Fibroblast of lung (primary cell): ENCODE results near the gene NBPF1. TPM values are rescaled to one million over a fixed set of nuclear protein-coding genes. Genes with fewer than 3 reads are reported as not detected.
A peak's percentile ranks its signal among the peaks of the same experiment; 100 is the strongest.
"Not testable (repeated sequence)": the region's sequence is repeated elsewhere in the genome, so short reads cannot be mapped to it uniquely, and the experiment has no call there.

Experiments used
- DNase-seq, 2 donors: peaks; one replicate each; pipeline versions ENCODE4 v3.0.0 to v3.0.0-alpha.2; 2010; ENCODE audit warnings: low read depth in 2 of 2
- H2AFZ ChIP-seq: 2 replicates; pipeline ENCODE4 v1.5.1; 2012; ENCODE audit warnings: low read length, control low read depth, inconsistent platforms
- H3K27ac ChIP-seq: 2 replicates; pipeline ENCODE4 v1.5.1; 2011; ENCODE audit warnings: low read length, control low read depth; ENCODE audit not compliant: insufficient read depth
- H3K27me3 ChIP-seq: 2 replicates; pipeline ENCODE4 v1.5.1; 2011; ENCODE audit warnings: mild to moderate bottlenecking, low read length; ENCODE audit not compliant: control insufficient read depth, insufficient read depth
- H3K36me3 ChIP-seq: 2 replicates; pipeline ENCODE4 v1.5.1; 2011; ENCODE audit warnings: low read length; ENCODE audit not compliant: control insufficient read depth, insufficient read depth
- H3K4me1 ChIP-seq: 2 replicates; pipeline ENCODE4 v1.5.1; 2011; ENCODE audit warnings: low read length; ENCODE audit not compliant: control insufficient read depth, insufficient read depth; ENCODE audit errors: extremely low read depth
- H3K4me2 ChIP-seq: 2 replicates; pipeline ENCODE4 v1.5.1; 2011; ENCODE audit warnings: low read length, control low read depth; ENCODE audit not compliant: insufficient read depth; ENCODE audit errors: extremely low read depth
- H3K4me3 ChIP-seq, 4 experiments: fragments of 200-600 bp in 1 of 4; sonication (generic) in 1 of 4; replicated peaks in 1 of 4; 2 replicates each; pipeline ENCODE4 v1.5.1; 2011 to 2016; ENCODE audit warnings: low read length in 4 of 4, low read depth in 3 of 4, mild to moderate bottlenecking in 3 of 4, control low read depth in 2 of 4, inconsistent platforms in 1 of 4, mixed read lengths in 1 of 4; ENCODE audit not compliant: insufficient read depth in 1 of 4; ENCODE audit errors: control extremely low read depth in 1 of 4
- H3K79me2 ChIP-seq: 2 replicates; pipeline ENCODE4 v1.5.1; 2012; ENCODE audit warnings: mild to moderate bottlenecking, low read length, inconsistent platforms; ENCODE audit not compliant: control insufficient read depth, insufficient read depth
- H3K9ac ChIP-seq: 2 replicates; pipeline ENCODE4 v1.5.1; 2011; ENCODE audit warnings: mild to moderate bottlenecking, low read length, control low read depth; ENCODE audit not compliant: insufficient read depth
- H3K9me3 ChIP-seq: 2 replicates; pipeline ENCODE4 v1.5.1; 2012; ENCODE audit warnings: low read depth, low read length; ENCODE audit not compliant: control insufficient read depth, insufficient read depth
- H4K20me1 ChIP-seq: 2 replicates; pipeline ENCODE4 v1.5.1; 2011; ENCODE audit warnings: low read length; ENCODE audit not compliant: control insufficient read depth, insufficient read depth; ENCODE audit errors: extremely low read depth
- EZH2 ChIP-seq: IDR thresholded peaks from 2 replicates; pipeline ENCODE4 v1.5.1; 2012; ENCODE audit warnings: low read length, control low read depth, mild to moderate bottlenecking; ENCODE audit errors: missing control alignments
- polyA plus RNA-seq, 2 donors: library from polyadenylated mRNA; depleted of rRNA in 1 of 2; stranded (reverse) in 1 of 2; unstranded in 1 of 2; fragments of >200 nt; gene quantifications; 2 replicates each; pipeline ENCODE4 v1.2.1, GENCODE V29; 2011 to 2012; ENCODE audit warnings: missing spikeins in 1 of 2
- total RNA-seq: library from RNA; depleted of rRNA; stranded (reverse); fragments of >200 nt; gene quantifications from 2 replicates; pipeline ENCODE4 v1.2.1, GENCODE V29; 2014
- TF ChIP-seq, protein P1 (sequence below), 2 donors: IDR thresholded peaks in 1 of 2; conservative IDR thresholded peaks in 1 of 2; 1 replicate in 1 of 2; 2 replicates in 1 of 2; pipeline ENCODE4 v1.5.1; 2011 to 2012; ENCODE audit warnings: low read length in 2 of 2, control low read depth in 1 of 2, inconsistent platforms in 1 of 2, low read depth in 1 of 2, mild to moderate bottlenecking in 1 of 2

NBPF1 gene
- total and polyA plus RNA-seq, 2 donors (not counting 1 experiment from before 2014, with no cell fraction given): 25.3 to 92.3 TPM

DNA sequence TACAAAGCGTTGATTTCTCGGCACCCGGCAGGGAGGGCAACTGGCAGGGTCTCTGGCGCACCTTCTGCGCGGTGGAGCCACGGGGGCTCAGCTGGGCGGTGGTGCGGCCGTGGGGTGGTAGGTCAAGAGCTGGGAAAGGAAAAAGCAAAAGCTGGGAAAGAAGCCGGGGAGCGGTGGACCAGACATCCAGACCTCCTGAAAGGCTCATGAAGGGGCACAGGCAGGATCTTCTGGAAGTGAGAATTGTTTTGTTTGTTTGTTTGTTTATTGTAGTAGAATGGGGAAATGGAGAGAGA is 92.1 kb downstream of the NBPF1 start:
- peaks cover 10% of the 10 kb centered on the region for H3K27me3 ChIP-seq
- no peak overlapping the region for H3K9ac ChIP-seq
- no peak overlapping the region for H3K4me2 ChIP-seq

GRCh38 chr1:16520435-16521287 is 92.7 kb downstream of the NBPF1 start:
- H3K27ac ChIP-seq, H2AFZ ChIP-seq, H3K79me2 ChIP-seq, H4K20me1 ChIP-seq, H3K4me1 ChIP-seq, H3K36me3 ChIP-seq, H3K9me3 ChIP-seq, H3K9ac ChIP-seq: not testable (repeated sequence)
- Histone ChIP-seq H3K4me3 (peak overlapping the region in 2 of 4 experiments; percentile 10 to 45), H3K27me3 (peaks cover 10% of the 10 kb centered on the region), H3K4me2 (peak overlapping the region; percentile 23)
- DNase-seq: peak; percentile 40 to 49

More for the DNA sequence above, 92.1 kb downstream of the NBPF1 start:
- Histone ChIP-seq H4K20me1 (no peaks in the 10 kb centered on the region), H3K4me1 (no peaks in the 10 kb centered on the region), H3K27ac (no peak overlapping the region), H2AFZ (no peak overlapping the region), H3K4me3 (peak overlapping the region in 1 of 4 experiments; percentile 45), H3K79me2 (no peaks in the 10 kb centered on the region), H3K9me3 (no peaks in the 10 kb centered on the region), H3K36me3 (no peaks in the 10 kb centered on the region)
- DNase-seq: no peak
- no peak for TF ChIP-seq EZH2
- TF ChIP-seq, protein P1, sequence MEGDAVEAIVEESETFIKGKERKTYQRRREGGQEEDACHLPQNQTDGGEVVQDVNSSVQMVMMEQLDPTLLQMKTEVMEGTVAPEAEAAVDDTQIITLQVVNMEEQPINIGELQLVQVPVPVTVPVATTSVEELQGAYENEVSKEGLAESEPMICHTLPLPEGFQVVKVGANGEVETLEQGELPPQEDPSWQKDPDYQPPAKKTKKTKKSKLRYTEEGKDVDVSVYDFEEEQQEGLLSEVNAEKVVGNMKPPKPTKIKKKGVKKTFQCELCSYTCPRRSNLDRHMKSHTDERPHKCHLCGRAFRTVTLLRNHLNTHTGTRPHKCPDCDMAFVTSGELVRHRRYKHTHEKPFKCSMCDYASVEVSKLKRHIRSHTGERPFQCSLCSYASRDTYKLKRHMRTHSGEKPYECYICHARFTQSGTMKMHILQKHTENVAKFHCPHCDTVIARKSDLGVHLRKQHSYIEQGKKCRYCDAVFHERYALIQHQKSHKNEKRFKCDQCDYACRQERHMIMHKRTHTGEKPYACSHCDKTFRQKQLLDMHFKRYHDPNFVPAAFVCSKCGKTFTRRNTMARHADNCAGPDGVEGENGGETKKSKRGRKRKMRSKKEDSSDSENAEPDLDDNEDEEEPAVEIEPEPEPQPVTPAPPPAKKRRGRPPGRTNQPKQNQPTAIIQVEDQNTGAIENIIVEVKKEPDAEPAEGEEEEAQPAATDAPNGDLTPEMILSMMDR (conservative IDR thresholded peaks at IDR 0.05 in 1 of 2, IDR thresholded peaks at IDR 0.05 in 1 of 2; ENCODE audit: low read depth in 1 of 2, low read length in 2 of 2): no peak

DNA sequence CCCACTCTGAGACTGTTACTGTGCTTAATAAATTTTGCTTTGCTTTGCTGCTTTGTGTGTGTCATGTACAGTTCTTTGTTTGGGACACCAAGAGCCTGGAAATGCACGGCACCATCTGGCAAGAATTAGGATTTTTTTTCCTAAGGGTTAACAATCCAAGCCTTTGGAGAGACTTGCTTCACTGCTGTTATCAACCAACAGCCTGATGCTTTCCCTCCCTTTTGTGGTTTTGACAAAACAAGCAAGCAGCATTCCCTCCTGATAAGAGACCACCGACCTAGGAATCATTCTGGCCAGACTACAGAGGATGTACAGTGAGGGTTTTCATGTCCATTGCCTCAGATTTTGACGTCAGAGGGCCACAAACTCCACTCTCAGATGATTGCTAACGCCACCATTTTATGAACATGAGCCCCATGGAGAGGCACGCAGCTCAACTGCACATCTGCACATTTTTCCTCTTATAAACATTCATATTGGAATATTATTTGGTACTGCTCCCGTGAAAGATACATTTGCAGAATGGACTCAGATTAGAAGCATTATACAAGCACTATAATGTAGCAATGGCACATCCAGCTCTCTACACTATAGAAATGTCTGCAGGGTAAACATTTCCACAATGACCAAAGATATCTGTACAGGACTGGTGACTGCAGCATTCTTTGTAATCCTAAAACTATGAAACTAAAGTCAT is 94.0 kb downstream of the NBPF1 start:
- not testable (repeated sequence) for H3K27ac ChIP-seq, H3K4me2 ChIP-seq, H3K79me2 ChIP-seq, DNase-seq, H4K20me1 ChIP-seq, H2AFZ ChIP-seq, H3K9me3 ChIP-seq, H3K36me3 ChIP-seq, H3K4me1 ChIP-seq, H3K4me3 ChIP-seq, H3K9ac ChIP-seq
- peaks cover 10% of the 10 kb centered on the region for H3K27me3 ChIP-seq

- H2AFZ ChIP-seq, H4K20me1 ChIP-seq, H3K4me3 ChIP-seq, H3K9me3 ChIP-seq, H3K9ac ChIP-seq, H3K79me2 ChIP-seq, DNase-seq, H3K4me1 ChIP-seq, H3K27ac ChIP-seq, H3K36me3 ChIP-seq, H3K4me2 ChIP-seq: not testable (repeated sequence)
- peaks cover 10% of the 10 kb centered on the region for H3K27me3 ChIP-seq
Measured at GRCh38 chr1:16518913-16519254, 94.5 kb downstream of the NBPF1 start.

- not testable (repeated sequence) for DNase-seq, H3K9me3 ChIP-seq, H3K9ac ChIP-seq, H3K27ac ChIP-seq, H3K36me3 ChIP-seq, H3K4me1 ChIP-seq, H3K79me2 ChIP-seq, H3K4me3 ChIP-seq, H2AFZ ChIP-seq, H3K4me2 ChIP-seq, H4K20me1 ChIP-seq
- H3K27me3 ChIP-seq: peaks cover 10% of the 10 kb centered on the region
Measured at GRCh38 chr1:16516694-16517410, 96.5 kb downstream of the NBPF1 start.
